Measurements from ENCODE around the gene NECAB2.

NECAB2 gene

DNA sequence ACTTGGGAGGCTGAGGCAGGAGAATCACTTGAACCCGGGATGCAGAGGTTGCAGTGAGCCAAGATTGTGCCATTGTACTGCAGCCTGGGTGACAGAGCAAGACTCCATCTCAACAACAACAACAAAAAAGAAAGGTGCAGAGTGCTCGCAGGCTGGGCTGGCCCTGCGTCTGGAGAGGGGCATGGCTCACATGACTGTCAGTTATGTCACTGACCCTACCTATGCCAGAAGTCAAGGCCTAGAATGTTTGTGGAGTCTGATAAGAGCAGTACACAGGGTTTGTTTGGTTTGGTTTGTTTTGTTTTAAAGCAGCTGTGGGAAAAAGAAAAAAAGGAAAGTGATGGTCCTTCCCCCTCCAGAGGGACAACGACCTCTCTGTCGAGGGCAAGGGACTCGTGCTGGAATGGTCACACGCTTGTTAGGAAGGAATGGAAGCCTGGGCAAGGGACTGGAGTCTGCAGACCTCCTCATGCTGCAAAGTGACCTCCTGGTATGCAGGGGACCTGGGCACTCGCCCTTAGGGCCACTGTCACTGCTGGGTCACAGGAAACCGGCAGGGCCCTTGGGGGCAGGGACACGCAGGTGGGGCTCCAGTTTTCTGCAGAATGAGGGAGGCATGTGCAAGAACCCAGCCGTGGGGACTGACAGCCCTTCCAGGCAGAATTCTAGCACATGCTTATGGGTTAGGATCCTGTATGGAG lies 25.1 kb upstream of the NECAB2 start:
- H3K9me3 ChIP-seq (ENCODE audit: insufficient read depth, low read length) = no peaks in the 10 kb centered on the region
- DNase-seq (ENCODE audit: low read depth, low spot score) = no peak
- no peak overlapping the region for H3K9ac ChIP-seq (ENCODE audit: insufficient read length, low read depth)
- no peak for TF ChIP-seq ZNF274 (IDR thresholded peaks at IDR 0.05; ENCODE audit: low read depth, low read length)
- TF ChIP-seq YY1 (IDR thresholded peaks at IDR 0.05; ENCODE audit: insufficient read depth, insufficient read length) = no peak
- TF ChIP-seq SUZ12 (IDR thresholded peaks at IDR 0.05; ENCODE audit: extremely low read depth, insufficient read depth, insufficient read length) = no peak
- no peak overlapping the region for H3K4me3 ChIP-seq (ENCODE audit: insufficient read length, low read depth)
- H3K4me1 ChIP-seq (ENCODE audit: insufficient read depth, insufficient read length) = peaks cover 21% of the 10 kb centered on the region
- no peaks in the 10 kb centered on the region for H3K36me3 ChIP-seq (ENCODE audit: insufficient read depth, insufficient read length, low read length)
- H3K27me3 ChIP-seq (ENCODE audit: insufficient read depth, insufficient read length) = no peaks in the 10 kb centered on the region

- H3K4me1 ChIP-seq (ENCODE audit: insufficient read depth, insufficient read length) = peaks cover 21% of the 10 kb centered on the region
- H3K36me3 ChIP-seq (ENCODE audit: insufficient read depth, insufficient read length, low read length) = no peaks in the 10 kb centered on the region
- H3K27me3 ChIP-seq (ENCODE audit: insufficient read depth, insufficient read length) = no peaks in the 10 kb centered on the region
- H3K4me3 ChIP-seq (ENCODE audit: insufficient read length, low read depth) = no peak overlapping the region
- no peak overlapping the region for H3K9ac ChIP-seq (ENCODE audit: insufficient read length, low read depth)
- DNase-seq (ENCODE audit: low read depth, low spot score) = no peak
- TF ChIP-seq SUZ12 (IDR thresholded peaks at IDR 0.05; ENCODE audit: extremely low read depth, insufficient read depth, insufficient read length) (no peak), YY1 (IDR thresholded peaks at IDR 0.05; ENCODE audit: insufficient read depth, insufficient read length) (no peak), ZNF274 (IDR thresholded peaks at IDR 0.05; ENCODE audit: low read depth, low read length) (no peak)
- H3K9me3 ChIP-seq (ENCODE audit: insufficient read depth, low read length) = no peaks in the 10 kb centered on the region
These were observed 24.5 kb upstream of the NECAB2 start for GRCh38 chr16:83943516-83944050.

DNA sequence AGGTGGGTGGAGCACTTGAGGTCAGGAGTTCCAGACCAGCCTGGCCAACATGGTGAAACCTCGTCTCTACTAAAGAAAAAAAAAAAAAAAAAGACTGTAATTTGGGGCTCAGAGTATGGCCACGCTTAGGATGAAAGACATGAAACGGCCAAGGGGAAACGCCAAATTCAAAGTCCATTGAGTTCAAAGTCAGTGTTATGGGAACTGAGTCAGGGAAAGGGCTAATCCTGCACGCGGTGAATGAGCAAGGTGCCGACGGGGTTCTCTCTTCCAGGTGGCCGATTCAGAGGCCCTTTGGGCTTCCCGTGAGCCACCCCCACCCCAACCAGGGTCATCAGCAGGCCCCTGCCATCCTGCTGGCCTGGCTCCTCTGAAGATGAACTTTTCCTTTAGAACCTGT lies 22.5 kb upstream of the NECAB2 start:
- no peak overlapping the region for H3K9ac ChIP-seq (ENCODE audit: insufficient read length, low read depth)
- no peak for DNase-seq (ENCODE audit: low read depth, low spot score)

DNA sequence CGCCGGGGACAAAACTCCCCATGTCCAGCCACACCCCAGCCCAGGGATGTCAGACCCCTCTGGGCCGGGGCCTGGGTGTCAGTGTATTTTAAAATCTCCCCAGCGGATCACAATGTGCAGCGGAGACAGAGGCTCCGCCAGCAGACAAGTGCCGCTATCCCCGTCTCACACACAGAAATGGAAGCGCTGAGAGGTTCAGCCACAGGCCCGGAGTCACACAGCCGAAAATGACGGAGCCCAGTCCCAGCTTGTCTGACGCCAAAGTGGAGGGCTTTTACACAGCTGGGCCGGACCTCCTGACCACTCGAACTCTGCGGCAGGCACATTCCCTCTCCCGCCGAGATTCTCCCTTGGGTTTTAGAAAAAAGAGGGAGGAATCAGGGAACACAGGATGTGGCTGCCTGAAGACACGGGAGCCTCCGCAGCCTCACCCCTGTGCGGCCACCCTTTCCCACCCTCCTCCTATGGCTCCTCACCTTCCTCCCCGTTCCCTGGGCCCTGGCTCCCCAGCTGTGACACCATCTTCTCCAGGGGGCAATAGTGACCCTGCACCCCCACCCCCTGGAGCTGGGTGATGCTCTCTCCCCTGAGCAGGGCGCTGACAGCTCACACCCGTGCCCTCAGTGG lies 21.8 kb upstream of the NECAB2 start:
- H3K4me3 ChIP-seq (ENCODE audit: insufficient read length, low read depth) = no peak overlapping the region
- no peaks in the 10 kb centered on the region for H3K9me3 ChIP-seq (ENCODE audit: insufficient read depth, low read length)
- TF ChIP-seq ZNF274 (IDR thresholded peaks at IDR 0.05; ENCODE audit: low read depth, low read length) (no peak), YY1 (IDR thresholded peaks at IDR 0.05; ENCODE audit: insufficient read depth, insufficient read length) (no peak), SUZ12 (IDR thresholded peaks at IDR 0.05; ENCODE audit: extremely low read depth, insufficient read depth, insufficient read length) (no peak)
- H3K36me3 ChIP-seq (ENCODE audit: insufficient read depth, insufficient read length, low read length) = no peaks in the 10 kb centered on the region
- H3K9ac ChIP-seq (ENCODE audit: insufficient read length, low read depth) = no peak overlapping the region
- no peaks in the 10 kb centered on the region for H3K27me3 ChIP-seq (ENCODE audit: insufficient read depth, insufficient read length)
- no peak for DNase-seq (ENCODE audit: low read depth, low spot score)
- peaks cover 13% of the 10 kb centered on the region for H3K4me1 ChIP-seq (ENCODE audit: insufficient read depth, insufficient read length)

More for the DNA sequence above, 22.5 kb upstream of the NECAB2 start:
- Histone ChIP-seq H3K4me3 (ENCODE audit: insufficient read length, low read depth) (no peak overlapping the region), H3K4me1 (ENCODE audit: insufficient read depth, insufficient read length) (peaks cover 11% of the 10 kb centered on the region), H3K9me3 (ENCODE audit: insufficient read depth, low read length) (no peaks in the 10 kb centered on the region), H3K27me3 (ENCODE audit: insufficient read depth, insufficient read length) (no peaks in the 10 kb centered on the region), H3K36me3 (ENCODE audit: insufficient read depth, insufficient read length, low read length) (no peaks in the 10 kb centered on the region)
- TF ChIP-seq ZNF274 (IDR thresholded peaks at IDR 0.05; ENCODE audit: low read depth, low read length) (no peak), YY1 (IDR thresholded peaks at IDR 0.05; ENCODE audit: insufficient read depth, insufficient read length) (no peak), SUZ12 (IDR thresholded peaks at IDR 0.05; ENCODE audit: extremely low read depth, insufficient read depth, insufficient read length) (no peak)

GRCh38 chr16:83946781-83947566 lies 21.1 kb upstream of the NECAB2 start:
- Histone ChIP-seq H3K9me3 (ENCODE audit: insufficient read depth, low read length) (no peaks in the 10 kb centered on the region), H3K36me3 (ENCODE audit: insufficient read depth, insufficient read length, low read length) (no peaks in the 10 kb centered on the region), H3K4me3 (ENCODE audit: insufficient read length, low read depth) (no peak overlapping the region), H3K27me3 (ENCODE audit: insufficient read depth, insufficient read length) (no peaks in the 10 kb centered on the region), H3K9ac (ENCODE audit: insufficient read length, low read depth) (no peak overlapping the region), H3K4me1 (ENCODE audit: insufficient read depth, insufficient read length) (peaks cover 13% of the 10 kb centered on the region)
- TF ChIP-seq SUZ12 (IDR thresholded peaks at IDR 0.05; ENCODE audit: extremely low read depth, insufficient read depth, insufficient read length) (no peak), YY1 (IDR thresholded peaks at IDR 0.05; ENCODE audit: insufficient read depth, insufficient read length) (no peak), ZNF274 (IDR thresholded peaks at IDR 0.05; ENCODE audit: low read depth, low read length) (no peak)
- DNase-seq (ENCODE audit: low read depth, low spot score) = no peak

DNA sequence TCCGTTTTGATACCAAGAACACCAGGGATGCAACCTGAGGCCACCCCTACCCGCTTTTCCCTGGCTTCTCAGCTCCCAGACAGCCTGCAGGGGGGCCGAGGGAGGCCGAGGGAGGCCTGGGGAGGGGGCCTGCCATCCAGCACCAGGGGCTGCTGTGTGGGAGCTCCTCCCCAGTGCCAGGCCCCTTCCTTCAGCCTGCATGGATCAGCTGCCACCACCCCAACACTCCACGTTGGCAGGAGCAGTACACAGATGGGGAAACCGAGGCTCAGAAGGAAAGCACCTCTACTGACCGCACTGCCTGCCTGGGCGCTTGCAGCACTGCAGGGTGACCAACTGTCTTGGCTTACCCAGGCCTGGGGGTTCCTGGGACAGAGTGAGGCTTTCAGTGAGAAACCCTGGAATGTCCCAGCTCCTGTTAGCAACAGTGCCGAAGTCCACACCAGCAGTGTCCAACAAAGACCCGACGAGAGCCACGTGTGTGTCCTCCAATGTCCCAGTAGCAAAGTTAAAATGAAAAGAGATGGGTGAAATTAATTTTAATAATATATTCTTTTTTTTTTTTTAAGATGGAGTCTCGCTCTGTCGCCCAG lies 20.3 kb upstream of the NECAB2 start:
- Histone ChIP-seq H3K9ac (ENCODE audit: insufficient read length, low read depth) (no peak overlapping the region), H3K27me3 (ENCODE audit: insufficient read depth, insufficient read length) (no peaks in the 10 kb centered on the region), H3K4me3 (ENCODE audit: insufficient read length, low read depth) (no peak overlapping the region), H3K36me3 (ENCODE audit: insufficient read depth, insufficient read length, low read length) (no peaks in the 10 kb centered on the region), H3K4me1 (ENCODE audit: insufficient read depth, insufficient read length) (peaks cover 16% of the 10 kb centered on the region), H3K9me3 (ENCODE audit: insufficient read depth, low read length) (no peaks in the 10 kb centered on the region)
- no peak for TF ChIP-seq ZNF274 (IDR thresholded peaks at IDR 0.05; ENCODE audit: low read depth, low read length)
- TF ChIP-seq SUZ12 (IDR thresholded peaks at IDR 0.05; ENCODE audit: extremely low read depth, insufficient read depth, insufficient read length) = no peak
- no peak for TF ChIP-seq YY1 (IDR thresholded peaks at IDR 0.05; ENCODE audit: insufficient read depth, insufficient read length)
- no peak for DNase-seq (ENCODE audit: low read depth, low spot score)
